Astrocyte (in vitro differentiated cells and primary cell): ENCODE results near the gene STK32B. TPM values are rescaled to one million over a fixed set of nuclear protein-coding genes. Genes with fewer than 3 reads are reported as not detected.

ENCODE experiments used
- DNase-seq: peaks from one replicate; pipeline ENCODE4 v3.0.0-alpha.2; 2010; ENCODE audit warnings: low read depth
- FAIRE-seq: peaks from 2 replicates; lab custom pipeline; 2011; peaks lifted over from hg19 to GRCh38; lab: Jason Lieb, UNC
- H2AFZ ChIP-seq: 2 replicates; pipeline ENCODE4 v1.6.0; 2012; ENCODE audit warnings: low read depth, low read length, inconsistent platforms
- H3K27ac ChIP-seq: 2 replicates; pipeline ENCODE4 v1.5.1; 2011; ENCODE audit warnings: low read depth, low read length, inconsistent platforms
- H3K27me3 ChIP-seq: 2 replicates; pipeline ENCODE4 v1.6.0; 2011; ENCODE audit warnings: low read length, inconsistent platforms; ENCODE audit not compliant: insufficient read depth
- H3K36me3 ChIP-seq: 2 replicates; pipeline ENCODE4 v1.5.1; 2011; ENCODE audit warnings: low read length, inconsistent platforms; ENCODE audit not compliant: insufficient read depth
- H3K4me1 ChIP-seq: 2 replicates; pipeline ENCODE4 v1.5.1; 2011; ENCODE audit warnings: low read length, inconsistent platforms; ENCODE audit not compliant: insufficient read depth
- H3K4me2 ChIP-seq: 2 replicates; pipeline ENCODE4 v1.6.0; 2012; ENCODE audit warnings: low read length, inconsistent platforms
- H3K4me3 ChIP-seq: 2 replicates; pipeline ENCODE4 v1.5.1; 2011; ENCODE audit warnings: low read depth, mild to moderate bottlenecking, low read length, inconsistent platforms; ENCODE audit not compliant: insufficient read depth
- H3K79me2 ChIP-seq: 2 replicates; pipeline ENCODE4 v1.6.0; 2012; ENCODE audit warnings: mild to moderate bottlenecking, low read length, inconsistent platforms; ENCODE audit not compliant: insufficient read depth
- H3K9ac ChIP-seq: 2 replicates; pipeline ENCODE4 v1.6.0; 2012; ENCODE audit warnings: mild to moderate bottlenecking, low read length, inconsistent platforms
- H3K9me3 ChIP-seq: 2 replicates; pipeline ENCODE4 v1.5.1; 2012; ENCODE audit warnings: low read depth, mild to moderate bottlenecking, low read length, inconsistent platforms; ENCODE audit not compliant: insufficient read depth
- H4K20me1 ChIP-seq: 2 replicates; pipeline ENCODE4 v1.6.0; 2012; ENCODE audit warnings: low read length, inconsistent platforms; ENCODE audit not compliant: insufficient read depth
- H3K27ac Mint-ChIP-seq: one replicate; pipeline ENCODE4 v1.8.0; 2021; ENCODE audit warnings: mild to moderate bottlenecking, mixed read lengths; ENCODE audit not compliant: unreplicated experiment
- H3K27me3 Mint-ChIP-seq: one replicate; pipeline ENCODE4 v1.8.0; 2021; ENCODE audit warnings: low read depth, mixed read lengths; ENCODE audit not compliant: unreplicated experiment
- H3K36me3 Mint-ChIP-seq: one replicate; pipeline ENCODE4 v1.8.0; 2021; ENCODE audit warnings: low read depth, mixed read lengths; ENCODE audit not compliant: unreplicated experiment
- H3K4me1 Mint-ChIP-seq: one replicate; pipeline ENCODE4 v1.8.0; 2021; ENCODE audit warnings: low read depth, mixed read lengths; ENCODE audit not compliant: unreplicated experiment
- H3K4me3 Mint-ChIP-seq: one replicate; pipeline ENCODE4 v1.8.0; 2021; ENCODE audit warnings: mild to moderate bottlenecking, moderate library complexity, mixed read lengths; ENCODE audit not compliant: unreplicated experiment
- H3K9me3 Mint-ChIP-seq: one replicate; pipeline ENCODE4 v1.8.0; 2021; ENCODE audit warnings: mild to moderate bottlenecking, mixed read lengths; ENCODE audit not compliant: unreplicated experiment
- CTCF ChIP-seq: IDR thresholded peaks from 2 replicates; pipeline ENCODE4 v1.5.1; 2011; ENCODE audit warnings: low read depth, mild to moderate bottlenecking, inconsistent platforms, low read length, moderate library complexity; ENCODE audit not compliant: insufficient read depth
- EZH2 ChIP-seq: IDR thresholded peaks from 2 replicates; pipeline ENCODE4 v1.6.1; 2012; ENCODE audit warnings: mild to moderate bottlenecking, low read length, inconsistent platforms; ENCODE audit not compliant: insufficient read depth
- total RNA-seq: library from RNA; stranded (reverse); gene quantifications from 2 replicates; pipeline ENCODE4 v1.2.1, GENCODE V29; 2021

STK32B gene
- total RNA-seq, 1 donor from 2014 or later: 2.9 TPM

GRCh38 chr4:5477613-5478012 is 426.3 kb downstream of the STK32B start:
- no peaks in the 10 kb centered on the region for H3K4me1 Mint-ChIP-seq
- Histone ChIP-seq H4K20me1 (no peaks in the 10 kb centered on the region), H3K9ac (no peak overlapping the region), H3K4me2 (no peak overlapping the region), H3K36me3 (no peaks in the 10 kb centered on the region), H3K79me2 (no peaks in the 10 kb centered on the region), H3K27ac (no peak overlapping the region), H3K27me3 (no peaks in the 10 kb centered on the region), H3K9me3 (no peaks in the 10 kb centered on the region), H2AFZ (no peak overlapping the region), H3K4me1 (no peaks in the 10 kb centered on the region), H3K4me3 (no peak overlapping the region)
- no peak overlapping the region for H3K27ac Mint-ChIP-seq
- TF ChIP-seq EZH2 (no peak), CTCF (no peak)
- peaks cover 2% of the 10 kb centered on the region for H3K27me3 Mint-ChIP-seq
- H3K4me3 Mint-ChIP-seq: no peak overlapping the region
- H3K9me3 Mint-ChIP-seq: peaks cover 8% of the 10 kb centered on the region
- H3K36me3 Mint-ChIP-seq: peaks cover 2% of the 10 kb centered on the region
- DNase-seq: no peak
- no peak for FAIRE-seq

GRCh38 chr4:5478169-5478568 is 426.9 kb downstream of the STK32B start:
- H2AFZ ChIP-seq: no peak overlapping the region

More at GRCh38 chr4:5478169-5478568, 426.9 kb downstream of the STK32B start:
- Histone ChIP-seq H3K9ac (no peak overlapping the region), H3K9me3 (no peaks in the 10 kb centered on the region), H3K4me1 (no peaks in the 10 kb centered on the region), H3K36me3 (no peaks in the 10 kb centered on the region), H3K4me2 (no peak overlapping the region), H4K20me1 (no peaks in the 10 kb centered on the region), H3K27ac (no peak overlapping the region), H3K79me2 (no peaks in the 10 kb centered on the region), H3K4me3 (no peak overlapping the region), H3K27me3 (no peaks in the 10 kb centered on the region)
- Mint-ChIP-seq H3K27me3 (peaks cover 2% of the 10 kb centered on the region), H3K4me1 (no peaks in the 10 kb centered on the region), H3K4me3 (no peak overlapping the region), H3K36me3 (peaks cover 2% of the 10 kb centered on the region), H3K27ac (no peak overlapping the region), H3K9me3 (peaks cover 8% of the 10 kb centered on the region)
- DNase-seq (no peak), FAIRE-seq (no peak)
- no peak for TF ChIP-seq CTCF
- TF ChIP-seq EZH2: no peak
